HCT116 (cell line): ENCODE results near the gene CSNK2A1. TPM values are rescaled to one million over a fixed set of nuclear protein-coding genes. Genes with fewer than 3 reads are reported as not detected.

Experiments
- ATAC-seq: fragments of 200-7000 bp; cut with Tn5 transposase; 2 replicates; pipeline ENCODE4 v1.9.1; 2020; ENCODE audit warnings: mild to moderate bottlenecking, moderate library complexity
- BruUV-seq: library from RNA; stranded (reverse); fragments of 400-500 nt; replicated peaks from 2 replicates; lab custom pipeline; 2021; lab: Mats Ljungman, UMichigan
- CTCF ChIA-PET: fragments of 300-600 bp; sonication (Branson Sonifier 250); formaldehyde crosslinking; loops from one replicate; lab custom pipeline; 2021; ENCODE audit warnings: antibody characterized with exemption; lab: Charles Lee
- POLR2A ChIA-PET: fragments of 300-600, 350-600 bp; sonication (Branson Sonifier 250); formaldehyde crosslinking; loops from one replicate; lab custom pipeline; 2021; ENCODE audit warnings: antibody characterized with exemption; lab: Charles Lee
- RAD21 ChIA-PET, 2 experiments: fragments of 300-600 bp; sonication (Branson Sonifier 250); formaldehyde crosslinking; loops; one replicate each; lab custom pipeline; 2023; ENCODE audit warnings: low total read pairs in 2 of 2; ENCODE audit not compliant: uncharacterized antibody in 2 of 2, unreplicated experiment in 2 of 2, low non-redundant PET in 1 of 2; lab: Charles Lee
- DNase-seq: peaks from one replicate; pipeline ENCODE4 v3.0.0-alpha.2; 2010; ENCODE audit warnings: low read depth, low spot score
- H2AFZ ChIP-seq: fragments of 200-600 bp; shearing (Covaris generic), sonication (generic); 2 replicates; pipeline ENCODE4 v1.6.1; 2017; ENCODE audit warnings: low read depth, mixed run types, mixed read lengths, antibody characterized with exemption, low read length; ENCODE audit not compliant: poor library complexity, severe bottlenecking
- H3K27ac ChIP-seq: 2 replicates; pipeline ENCODE4 v1.5.1; 2012; ENCODE audit warnings: low read depth, low read length
- H3K27me3 ChIP-seq: fragments of 200-600 bp; sonication (generic); 2 replicates; pipeline ENCODE4 v1.6.1; 2016; ENCODE audit warnings: mixed run types, low read length, mixed read lengths; ENCODE audit not compliant: insufficient read depth
- H3K36me3 ChIP-seq, 2 experiments: fragments of 200-500 bp in 1 of 2; fragments of 200-600 bp in 1 of 2; sonication (Bioruptor generic) in 1 of 2; sonication (generic) in 1 of 2; 2 replicates each; pipeline versions ENCODE4 v1.5.1 to v1.6.1; 2014 to 2016; ENCODE audit warnings: low read length in 2 of 2, inconsistent platforms in 1 of 2, mixed read lengths in 1 of 2, mixed run types in 1 of 2; ENCODE audit not compliant: insufficient read depth in 2 of 2, control insufficient read depth in 1 of 2
- H3K4me1 ChIP-seq, 2 experiments: fragments of 200-600 bp in 1 of 2; sonication (generic) in 1 of 2; 2 replicates each; pipeline versions ENCODE4 v1.5.1 to v1.6.1; 2012 to 2017; ENCODE audit warnings: low read length in 2 of 2, inconsistent platforms in 1 of 2, mild to moderate bottlenecking in 1 of 2, mixed read lengths in 1 of 2, mixed run types in 1 of 2, moderate library complexity in 1 of 2; ENCODE audit not compliant: insufficient read depth in 2 of 2, control insufficient read depth in 1 of 2
- H3K4me2 ChIP-seq: fragments of 200-600 bp; sonication (generic); 2 replicates; pipeline ENCODE4 v1.6.1; 2017; ENCODE audit warnings: mixed run types, low read length, mixed read lengths
- H3K4me3 ChIP-seq, 2 experiments: fragments of 200-600 bp in 1 of 2; sonication (generic) in 1 of 2; replicated peaks in 1 of 2; 2 replicates each; pipeline ENCODE4 v1.5.1; 2011 to 2016; ENCODE audit warnings: low read length in 2 of 2, control low read depth in 1 of 2, low read depth in 1 of 2, mild to moderate bottlenecking in 1 of 2, mixed read lengths in 1 of 2, mixed run types in 1 of 2
- H3K79me2 ChIP-seq: fragments of 200-600 bp; sonication (generic); 2 replicates; pipeline ENCODE4 v1.6.1; 2017; ENCODE audit warnings: mild to moderate bottlenecking, mixed run types, low read length, moderate library complexity, mixed read lengths; ENCODE audit not compliant: insufficient read depth
- H3K9ac ChIP-seq: fragments of 200-600 bp; sonication (generic); 2 replicates; pipeline ENCODE4 v1.6.1; 2016; ENCODE audit warnings: low read length, mixed read lengths
- H3K9me2 ChIP-seq: fragments of 200-600 bp; sonication (generic), shearing (Covaris generic); 2 replicates; pipeline ENCODE4 v1.6.1; 2017; ENCODE audit warnings: mixed run types, mild to moderate bottlenecking, moderate library complexity; ENCODE audit not compliant: insufficient read depth
- H3K9me3 ChIP-seq, 2 experiments: fragments of 200-500 bp in 1 of 2; fragments of 200-600 bp in 1 of 2; sonication (Bioruptor generic) in 1 of 2; sonication (generic) in 1 of 2; 2 replicates each; pipeline ENCODE4 v1.6.1; 2014 to 2017; ENCODE audit warnings: low read length in 2 of 2, mixed read lengths in 2 of 2, inconsistent platforms in 1 of 2, low read depth in 1 of 2, mild to moderate bottlenecking in 1 of 2, mixed run types in 1 of 2, moderate library complexity in 1 of 2; ENCODE audit not compliant: control insufficient read depth in 1 of 2, insufficient read depth in 1 of 2
- H4K20me1 ChIP-seq: fragments of 200-600 bp; sonication (generic), shearing (Covaris generic); 2 replicates; pipeline ENCODE4 v1.6.1; 2017; ENCODE audit warnings: mixed run types, mild to moderate bottlenecking, moderate library complexity; ENCODE audit not compliant: insufficient read depth
- CBX3 ChIP-seq: IDR thresholded peaks from 2 replicates; pipeline ENCODE4 v1.6.1; 2012; ENCODE audit warnings: low read depth
- CEBPB ChIP-seq: IDR thresholded peaks from 2 replicates; pipeline ENCODE4 v1.6.1; 2012; ENCODE audit warnings: low read depth
- EGR1 ChIP-seq: IDR thresholded peaks from 2 replicates; pipeline ENCODE4 v1.6.1; 2012; ENCODE audit warnings: low read depth
- ELF1 ChIP-seq: IDR thresholded peaks from 2 replicates; pipeline ENCODE4 v1.6.1; 2012; ENCODE audit warnings: low read depth, borderline replicate concordance
- EZH2 ChIP-seq: fragments of 200-600 bp; sonication (generic); IDR thresholded peaks from 2 replicates; pipeline ENCODE4 v1.6.1; 2017; ENCODE audit warnings: antibody characterized with exemption, mixed run types
- EZH2phosphoT487 ChIP-seq: fragments of 200-600 bp; IDR thresholded peaks from 2 replicates; pipeline ENCODE4 v1.6.1; 2018; ENCODE audit warnings: antibody characterized with exemption, borderline replicate concordance
- FOSL1 ChIP-seq: IDR thresholded peaks from 2 replicates; pipeline ENCODE4 v1.6.1; 2012; ENCODE audit warnings: low read depth
- JUND ChIP-seq: IDR thresholded peaks from 2 replicates; pipeline ENCODE4 v1.6.1; 2012
- POLR2A ChIP-seq: IDR thresholded peaks from 2 replicates; pipeline ENCODE4 v1.7.0; 2011; ENCODE audit warnings: borderline replicate concordance; ENCODE audit not compliant: insufficient read depth, insufficient read length; ENCODE audit errors: extremely low read depth
- SIN3A ChIP-seq: IDR thresholded peaks from 2 replicates; pipeline ENCODE4 v1.6.1; 2012; ENCODE audit warnings: low read depth
- SP1 ChIP-seq: IDR thresholded peaks from 2 replicates; pipeline ENCODE4 v1.6.1; 2012; ENCODE audit warnings: low read depth
- YY1 ChIP-seq: IDR thresholded peaks from 2 replicates; pipeline ENCODE4 v1.6.1; 2011; ENCODE audit warnings: low read length, low read depth, moderate library complexity, mild to moderate bottlenecking; ENCODE audit not compliant: insufficient replicate concordance; ENCODE audit errors: extremely low read depth
- ZFX ChIP-seq: fragments of 450-650 bp; IDR thresholded peaks from 2 replicates; pipeline ENCODE4 v1.6.1; 2017
- ZNF274 ChIP-seq: fragments of 200-500 bp; sonication (Bioruptor generic); IDR thresholded peaks from 2 replicates; pipeline ENCODE4 v1.6.1; 2014; ENCODE audit warnings: mild to moderate bottlenecking, low read depth, low read length, inconsistent platforms
- intact Hi-C: fragments of 100-400 bp; cut with micrococcal nuclease; formaldehyde crosslinking; loops from 2 replicates; pipeline ENCODE4 v1.10.0; 2022
- total RNA-seq: library from RNA; stranded (reverse); gene quantifications from one replicate; pipeline ENCODE4 v1.2.1, GENCODE V29; 2021; ENCODE audit not compliant: unreplicated experiment
- TF ChIP-seq, protein P1 (sequence below): IDR thresholded peaks from 2 replicates; pipeline ENCODE4 v1.6.1; 2012
- TF ChIP-seq, protein P2 (sequence below), 3 experiments: fragments of 200-600 bp in 1 of 3; sonication (generic) in 1 of 3; IDR thresholded peaks in 2 of 3; conservative IDR thresholded peaks in 1 of 3; 2 replicates each; pipeline ENCODE4 v1.5.1; 2012 to 2017; ENCODE audit warnings: low read depth in 2 of 3, low read length in 2 of 3, antibody characterized with exemption in 1 of 3, borderline replicate concordance in 1 of 3, control low read depth in 1 of 3, mild to moderate bottlenecking in 1 of 3, mixed read lengths in 1 of 3, mixed run types in 1 of 3, moderate library complexity in 1 of 3; ENCODE audit not compliant: insufficient read depth in 1 of 3

The CSNK2A1 gene
- total RNA-seq, 1 experiment from 2014 or later = 284 TPM

DNA sequence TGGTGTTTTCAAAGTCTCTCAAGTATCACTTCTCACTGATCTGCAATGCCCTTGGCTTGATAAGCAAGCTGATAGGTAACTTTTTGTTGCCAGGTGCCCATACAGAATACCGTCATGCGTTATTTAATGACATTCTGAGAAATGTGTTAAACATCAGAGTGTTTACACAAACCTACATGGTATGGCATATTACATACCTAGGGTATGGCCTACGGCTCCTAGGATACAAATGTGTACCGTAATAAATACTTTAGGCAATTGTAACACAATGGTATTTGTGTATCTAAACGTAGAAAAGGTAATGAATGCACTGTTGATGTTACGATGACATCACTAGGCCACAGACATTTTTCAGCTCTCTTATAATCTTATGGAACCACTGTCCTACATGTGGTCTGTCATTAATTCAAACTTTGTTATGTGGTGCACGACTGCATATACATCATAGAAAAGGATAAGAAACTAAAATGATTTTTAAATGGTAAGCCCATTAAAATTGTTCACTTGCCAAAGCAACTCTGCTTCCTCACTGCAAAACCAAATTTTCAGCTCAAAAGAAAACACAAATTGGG, 35.7 kb downstream of the CSNK2A1 start:
- intact Hi-C loops = no loop called here
- TF ChIP-seq EZH2 = no peak
- TF ChIP-seq, protein P1, sequence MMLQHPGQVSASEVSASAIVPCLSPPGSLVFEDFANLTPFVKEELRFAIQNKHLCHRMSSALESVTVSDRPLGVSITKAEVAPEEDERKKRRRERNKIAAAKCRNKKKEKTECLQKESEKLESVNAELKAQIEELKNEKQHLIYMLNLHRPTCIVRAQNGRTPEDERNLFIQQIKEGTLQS = no peak
- TF ChIP-seq, protein P2, sequence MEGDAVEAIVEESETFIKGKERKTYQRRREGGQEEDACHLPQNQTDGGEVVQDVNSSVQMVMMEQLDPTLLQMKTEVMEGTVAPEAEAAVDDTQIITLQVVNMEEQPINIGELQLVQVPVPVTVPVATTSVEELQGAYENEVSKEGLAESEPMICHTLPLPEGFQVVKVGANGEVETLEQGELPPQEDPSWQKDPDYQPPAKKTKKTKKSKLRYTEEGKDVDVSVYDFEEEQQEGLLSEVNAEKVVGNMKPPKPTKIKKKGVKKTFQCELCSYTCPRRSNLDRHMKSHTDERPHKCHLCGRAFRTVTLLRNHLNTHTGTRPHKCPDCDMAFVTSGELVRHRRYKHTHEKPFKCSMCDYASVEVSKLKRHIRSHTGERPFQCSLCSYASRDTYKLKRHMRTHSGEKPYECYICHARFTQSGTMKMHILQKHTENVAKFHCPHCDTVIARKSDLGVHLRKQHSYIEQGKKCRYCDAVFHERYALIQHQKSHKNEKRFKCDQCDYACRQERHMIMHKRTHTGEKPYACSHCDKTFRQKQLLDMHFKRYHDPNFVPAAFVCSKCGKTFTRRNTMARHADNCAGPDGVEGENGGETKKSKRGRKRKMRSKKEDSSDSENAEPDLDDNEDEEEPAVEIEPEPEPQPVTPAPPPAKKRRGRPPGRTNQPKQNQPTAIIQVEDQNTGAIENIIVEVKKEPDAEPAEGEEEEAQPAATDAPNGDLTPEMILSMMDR (IDR thresholded peaks at IDR 0.05 in 2 of 3, conservative IDR thresholded peaks at IDR 0.05 in 1 of 3; ENCODE audit: borderline replicate concordance in 1 of 3, insufficient read depth in 1 of 3, low read depth in 2 of 3, low read length in 2 of 3) = no peak
- TF ChIP-seq CEBPB = no peak
- TF ChIP-seq ZFX = no peak
- no peak for TF ChIP-seq EZH2phosphoT487
- no peak for TF ChIP-seq EGR1
- no peak for TF ChIP-seq ZNF274
- no peak for TF ChIP-seq ELF1
- TF ChIP-seq FOSL1 = no peak
- TF ChIP-seq POLR2A = no peak
- no peak for TF ChIP-seq SIN3A
- TF ChIP-seq CBX3 = no peak
- TF ChIP-seq JUND = no peak
- TF ChIP-seq YY1 = no peak
- TF ChIP-seq SP1 = no peak
- ChIA-PET CTCF (no interaction called here), POLR2A (no interaction called here), RAD21 (no interaction called here)
- H3K9me3 ChIP-seq = no peaks in the 10 kb centered on the region
- BruUV-seq = TSS peak; percentile 4
- H4K20me1 ChIP-seq = peaks cover 36% of the 10 kb centered on the region
- H3K4me1 ChIP-seq = no peaks in the 10 kb centered on the region
- H3K9me2 ChIP-seq = no peaks in the 10 kb centered on the region
- no peak overlapping the region for H2AFZ ChIP-seq
- H3K9ac ChIP-seq = no peak overlapping the region
- no peak overlapping the region for H3K27ac ChIP-seq
- H3K36me3 ChIP-seq = peaks cover 31 to 45% of the 10 kb centered on the region in 2 experiments
- no peak for DNase-seq
- peaks cover 79% of the 10 kb centered on the region for H3K79me2 ChIP-seq
- H3K4me2 ChIP-seq = no peak overlapping the region
- ATAC-seq = no peak
- H3K4me3 ChIP-seq = no peak overlapping the region
- H3K27me3 ChIP-seq = no peaks in the 10 kb centered on the region
